Astrocyte (in vitro differentiated cells and primary cell): Measurements from ENCODE around the gene TEDC2. TPM values are rescaled to one million over a fixed set of nuclear protein-coding genes. Genes with fewer than 3 reads are reported as not detected.

Source experiments
- DNase-seq: peaks from one replicate; pipeline ENCODE4 v3.0.0-alpha.2; 2010; ENCODE audit warnings: low read depth
- FAIRE-seq: peaks from 2 replicates; lab custom pipeline; 2011; peaks lifted over from hg19 to GRCh38; lab: Jason Lieb, UNC
- H2AFZ ChIP-seq: 2 replicates; pipeline ENCODE4 v1.6.0; 2012; ENCODE audit warnings: low read depth, low read length, inconsistent platforms
- H3K27ac ChIP-seq: 2 replicates; pipeline ENCODE4 v1.5.1; 2011; ENCODE audit warnings: low read depth, low read length, inconsistent platforms
- H3K27me3 ChIP-seq: 2 replicates; pipeline ENCODE4 v1.6.0; 2011; ENCODE audit warnings: low read length, inconsistent platforms; ENCODE audit not compliant: insufficient read depth
- H3K36me3 ChIP-seq: 2 replicates; pipeline ENCODE4 v1.5.1; 2011; ENCODE audit warnings: low read length, inconsistent platforms; ENCODE audit not compliant: insufficient read depth
- H3K4me1 ChIP-seq: 2 replicates; pipeline ENCODE4 v1.5.1; 2011; ENCODE audit warnings: low read length, inconsistent platforms; ENCODE audit not compliant: insufficient read depth
- H3K4me2 ChIP-seq: 2 replicates; pipeline ENCODE4 v1.6.0; 2012; ENCODE audit warnings: low read length, inconsistent platforms
- H3K4me3 ChIP-seq: 2 replicates; pipeline ENCODE4 v1.5.1; 2011; ENCODE audit warnings: low read depth, mild to moderate bottlenecking, low read length, inconsistent platforms; ENCODE audit not compliant: insufficient read depth
- H3K79me2 ChIP-seq: 2 replicates; pipeline ENCODE4 v1.6.0; 2012; ENCODE audit warnings: mild to moderate bottlenecking, low read length, inconsistent platforms; ENCODE audit not compliant: insufficient read depth
- H3K9ac ChIP-seq: 2 replicates; pipeline ENCODE4 v1.6.0; 2012; ENCODE audit warnings: mild to moderate bottlenecking, low read length, inconsistent platforms
- H3K9me3 ChIP-seq: 2 replicates; pipeline ENCODE4 v1.5.1; 2012; ENCODE audit warnings: low read depth, mild to moderate bottlenecking, low read length, inconsistent platforms; ENCODE audit not compliant: insufficient read depth
- H4K20me1 ChIP-seq: 2 replicates; pipeline ENCODE4 v1.6.0; 2012; ENCODE audit warnings: low read length, inconsistent platforms; ENCODE audit not compliant: insufficient read depth
- H3K27ac Mint-ChIP-seq: one replicate; pipeline ENCODE4 v1.8.0; 2021; ENCODE audit warnings: mild to moderate bottlenecking, mixed read lengths; ENCODE audit not compliant: unreplicated experiment
- H3K27me3 Mint-ChIP-seq: one replicate; pipeline ENCODE4 v1.8.0; 2021; ENCODE audit warnings: low read depth, mixed read lengths; ENCODE audit not compliant: unreplicated experiment
- H3K36me3 Mint-ChIP-seq: one replicate; pipeline ENCODE4 v1.8.0; 2021; ENCODE audit warnings: low read depth, mixed read lengths; ENCODE audit not compliant: unreplicated experiment
- H3K4me1 Mint-ChIP-seq: one replicate; pipeline ENCODE4 v1.8.0; 2021; ENCODE audit warnings: low read depth, mixed read lengths; ENCODE audit not compliant: unreplicated experiment
- H3K4me3 Mint-ChIP-seq: one replicate; pipeline ENCODE4 v1.8.0; 2021; ENCODE audit warnings: mild to moderate bottlenecking, moderate library complexity, mixed read lengths; ENCODE audit not compliant: unreplicated experiment
- H3K9me3 Mint-ChIP-seq: one replicate; pipeline ENCODE4 v1.8.0; 2021; ENCODE audit warnings: mild to moderate bottlenecking, mixed read lengths; ENCODE audit not compliant: unreplicated experiment
- CTCF ChIP-seq: IDR thresholded peaks from 2 replicates; pipeline ENCODE4 v1.5.1; 2011; ENCODE audit warnings: low read depth, mild to moderate bottlenecking, inconsistent platforms, low read length, moderate library complexity; ENCODE audit not compliant: insufficient read depth
- EZH2 ChIP-seq: IDR thresholded peaks from 2 replicates; pipeline ENCODE4 v1.6.1; 2012; ENCODE audit warnings: mild to moderate bottlenecking, low read length, inconsistent platforms; ENCODE audit not compliant: insufficient read depth
- total RNA-seq: library from RNA; stranded (reverse); gene quantifications from 2 replicates; pipeline ENCODE4 v1.2.1, GENCODE V29; 2021

The TEDC2 gene
- total RNA-seq, 1 donor from 2014 or later, result 6.0 TPM

- H3K27ac ChIP-seq, result peak overlapping the region; percentile 42
These were observed 14.3 kb downstream of the TEDC2 start for GRCh38 chr16:2473999-2474876.

DNA sequence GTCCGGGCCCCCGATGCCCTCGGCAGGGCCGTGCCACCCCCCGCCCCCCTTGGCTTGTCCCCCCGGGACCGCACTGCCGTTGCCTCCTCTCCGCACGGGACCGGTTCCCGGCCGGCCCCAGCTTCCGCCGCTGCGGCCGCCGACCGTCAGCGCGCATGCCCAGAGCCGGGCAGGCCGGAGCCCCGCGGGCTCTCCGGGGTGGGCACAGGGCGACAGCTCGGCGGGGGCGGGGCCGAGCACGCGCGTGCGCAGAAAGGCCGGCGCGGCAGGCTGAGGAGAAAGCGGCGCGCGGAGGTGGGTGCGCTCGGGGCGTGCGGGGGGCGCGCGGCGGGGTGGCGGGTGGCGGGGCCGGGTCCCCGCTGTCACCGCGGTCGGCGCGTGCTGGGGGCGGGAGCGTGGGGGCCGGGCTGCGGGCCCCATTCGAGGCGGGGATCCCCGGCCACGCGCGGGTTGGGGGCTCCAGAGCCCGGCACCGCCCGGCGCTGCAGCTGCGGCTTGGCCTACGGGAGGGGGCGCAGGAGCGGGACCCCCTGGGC is 15.0 kb downstream of the TEDC2 start, which contains the start of gene TBC1D24:
Gene TBC1D24 (plus strand): TSS at position 251 of the 536 bp plus-strand sequence. CDS start 21,022 bp downstream, outside the sequence.
- Histone ChIP-seq H3K27me3 (no peaks in the 10 kb centered on the region), H2AFZ (peak within 1 kb of the TSS; percentile 86), H4K20me1 (peaks cover 59% of the 10 kb centered on the region), H3K4me2 (peak within 1 kb of the TSS; percentile 92), H3K9ac (peak within 1 kb of the TSS; percentile 83), H3K27ac (peak within 1 kb of the TSS; percentile 42), H3K79me2 (peaks cover 26% of the 10 kb centered on the region), H3K4me1 (peaks cover 17% of the 10 kb centered on the region), H3K36me3 (no peaks in the 10 kb centered on the region), H3K4me3 (peak within 1 kb of the TSS; percentile 71), H3K9me3 (no peaks in the 10 kb centered on the region)
- no peak for TF ChIP-seq EZH2
- no peak for TF ChIP-seq CTCF
- Mint-ChIP-seq H3K9me3 (no peaks in the 10 kb centered on the region), H3K4me3 (peak within 1 kb of the TSS; percentile 84), H3K4me1 (peaks cover 6% of the 10 kb centered on the region), H3K27ac (peak within 1 kb of the TSS; percentile 18), H3K27me3 (peaks cover 18% of the 10 kb centered on the region), H3K36me3 (peaks cover 4% of the 10 kb centered on the region)
- DNase-seq (peak; percentile 23), FAIRE-seq (no peak)

More at GRCh38 chr16:2473999-2474876, 14.3 kb downstream of the TEDC2 start:
- TF ChIP-seq CTCF (no peak), EZH2 (no peak)
- peak overlapping the region; percentile 71 for H3K4me3 ChIP-seq
- peaks cover 17% of the 10 kb centered on the region for H3K4me1 ChIP-seq
- Mint-ChIP-seq H3K27me3 (peaks cover 21% of the 10 kb centered on the region), H3K36me3 (peaks cover 4% of the 10 kb centered on the region), H3K27ac (no peak overlapping the region), H3K9me3 (no peaks in the 10 kb centered on the region), H3K4me1 (peaks cover 6% of the 10 kb centered on the region), H3K4me3 (peak overlapping the region; percentile 84)
- DNase-seq, result no peak
- H3K27me3 ChIP-seq, result no peaks in the 10 kb centered on the region
- peaks cover 23% of the 10 kb centered on the region for H3K79me2 ChIP-seq
- H2AFZ ChIP-seq, result peak overlapping the region; percentile 86
- peak overlapping the region; percentile 92 for H3K4me2 ChIP-seq
- no peaks in the 10 kb centered on the region for H3K9me3 ChIP-seq
- no peak for FAIRE-seq
- no peaks in the 10 kb centered on the region for H3K36me3 ChIP-seq
- peak overlapping the region; percentile 83 for H3K9ac ChIP-seq
- peaks cover 55% of the 10 kb centered on the region for H4K20me1 ChIP-seq
